ENCODE data around the gene THUMPD1.
"Not testable (repeated sequence)": the region's sequence is repeated elsewhere in the genome, so short reads cannot be mapped to it uniquely, and the experiment has no call there.

THUMPD1 gene

DNA sequence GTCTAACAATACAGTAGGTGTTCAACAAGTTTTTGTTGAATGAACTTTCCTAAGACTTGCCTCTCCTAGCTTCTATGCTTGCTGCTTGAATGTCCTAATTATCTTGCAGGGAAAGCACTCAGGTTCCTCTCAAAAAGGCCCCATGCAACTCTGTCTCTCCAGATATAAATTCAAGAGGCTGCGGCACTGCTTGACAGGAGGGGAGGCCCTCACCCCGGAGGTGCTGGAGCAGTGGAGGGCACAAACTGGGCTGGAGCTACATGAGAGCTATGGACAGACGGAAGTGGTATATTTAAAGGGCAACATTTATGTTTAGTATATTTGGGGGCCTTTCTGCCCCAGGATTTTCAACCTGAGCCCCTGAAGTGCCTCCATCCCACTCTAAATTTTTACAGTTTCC is 14.4 kb downstream of the THUMPD1 start:
- Histone ChIP-seq H3K36me3 (ENCODE audit: control insufficient read depth, insufficient read depth, low read length) (no peaks in the 10 kb centered on the region), H3K27me3 (replicated peaks; ENCODE audit: control insufficient read depth, insufficient read depth, low read length) (no peaks in the 10 kb centered on the region), H3K4me3 (replicated peaks; ENCODE audit: low read depth, low read length) (no peak overlapping the region)
- TF ChIP-seq CTCF (IDR thresholded peaks at IDR 0.05; ENCODE audit: insufficient read depth, low read length, poor library complexity, severe bottlenecking): no peak
- DNase-seq (ENCODE audit: extremely low read depth, insufficient read length): no peak

DNA sequence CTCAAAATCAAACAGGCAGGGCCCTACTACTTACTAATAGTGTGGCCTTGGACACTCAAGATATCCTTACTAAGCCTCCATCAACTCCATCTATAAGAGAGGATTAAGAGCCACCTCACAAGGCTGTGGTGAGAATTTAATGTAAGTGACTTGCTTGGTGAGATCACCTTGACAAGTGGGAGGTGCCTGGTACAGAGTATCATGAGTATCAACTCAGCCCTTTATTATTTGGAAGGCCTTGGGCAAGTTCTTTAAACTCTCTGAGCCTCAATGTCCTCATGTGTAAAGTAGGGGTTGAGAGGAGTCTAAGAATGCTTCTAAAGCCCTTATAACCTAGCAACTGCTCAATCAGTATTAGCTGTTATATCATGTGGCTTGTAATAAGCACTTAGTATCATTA is 15.0 kb downstream of the THUMPD1 start:
- DNase-seq (ENCODE audit: extremely low read depth, insufficient read length): no peak
- no peaks in the 10 kb centered on the region for H3K36me3 ChIP-seq (ENCODE audit: control insufficient read depth, insufficient read depth, low read length)
- no peak overlapping the region for H3K4me3 ChIP-seq (replicated peaks; ENCODE audit: low read depth, low read length)
- TF ChIP-seq CTCF (IDR thresholded peaks at IDR 0.05; ENCODE audit: insufficient read depth, low read length, poor library complexity, severe bottlenecking): no peak
- H3K27me3 ChIP-seq (replicated peaks; ENCODE audit: control insufficient read depth, insufficient read depth, low read length): no peaks in the 10 kb centered on the region

GRCh38 chr16:20720251-20720650 is 21.4 kb downstream of the THUMPD1 start:
- no peak for TF ChIP-seq CTCF (IDR thresholded peaks at IDR 0.05; ENCODE audit: insufficient read depth, low read length, poor library complexity, severe bottlenecking)
- DNase-seq (ENCODE audit: extremely low read depth, insufficient read length): no peak
- no peaks in the 10 kb centered on the region for H3K27me3 ChIP-seq (replicated peaks; ENCODE audit: control insufficient read depth, insufficient read depth, low read length)
- no peaks in the 10 kb centered on the region for H3K36me3 ChIP-seq (ENCODE audit: control insufficient read depth, insufficient read depth, low read length)
- no peak overlapping the region for H3K4me3 ChIP-seq (replicated peaks; ENCODE audit: low read depth, low read length)

GRCh38 chr16:20717718-20718117 is 23.9 kb downstream of the THUMPD1 start:
- H3K27me3 ChIP-seq (replicated peaks; ENCODE audit: control insufficient read depth, insufficient read depth, low read length); H3K36me3 ChIP-seq (ENCODE audit: control insufficient read depth, insufficient read depth, low read length); DNase-seq (ENCODE audit: extremely low read depth, insufficient read length); H3K4me3 ChIP-seq (replicated peaks; ENCODE audit: low read depth, low read length): not testable (repeated sequence)

DNA sequence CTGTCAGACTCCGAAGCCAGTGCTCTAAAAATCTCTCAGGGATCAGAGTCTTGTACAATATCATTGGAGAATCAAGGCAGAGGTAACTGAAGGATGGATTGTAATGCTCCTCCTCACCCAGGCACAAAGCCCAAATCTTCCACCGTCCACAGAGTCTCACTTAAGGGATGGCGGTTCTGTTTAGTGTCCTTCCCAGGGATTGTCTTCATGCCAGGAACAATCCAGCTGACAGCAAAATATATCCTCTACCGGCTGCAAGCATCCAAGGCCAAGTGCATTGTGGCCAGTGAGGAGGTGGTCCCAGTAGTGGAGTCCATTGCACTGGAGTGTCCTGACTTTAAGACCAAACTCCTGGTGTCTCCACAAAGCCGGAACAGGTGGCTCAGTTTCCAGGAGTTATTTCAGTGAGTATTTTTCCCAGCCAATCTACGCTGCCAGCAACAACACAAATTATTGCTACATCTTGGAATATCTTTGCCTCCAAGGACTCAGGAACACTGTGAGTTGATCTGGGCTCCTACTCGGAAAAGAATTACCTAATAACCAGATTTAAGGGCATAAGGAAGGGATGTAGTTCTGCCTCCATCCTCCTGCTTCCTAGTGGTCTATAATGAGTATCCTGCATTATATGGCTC is 30.2 kb downstream of the THUMPD1 start:
- TF ChIP-seq CTCF (IDR thresholded peaks at IDR 0.05; ENCODE audit: insufficient read depth, low read length, poor library complexity, severe bottlenecking): no peak
- no peak overlapping the region for H3K4me3 ChIP-seq (replicated peaks; ENCODE audit: low read depth, low read length)
- DNase-seq (ENCODE audit: extremely low read depth, insufficient read length): no peak
- H3K27me3 ChIP-seq (replicated peaks; ENCODE audit: control insufficient read depth, insufficient read depth, low read length): no peaks in the 10 kb centered on the region
- H3K36me3 ChIP-seq (ENCODE audit: control insufficient read depth, insufficient read depth, low read length): no peaks in the 10 kb centered on the region

DNA sequence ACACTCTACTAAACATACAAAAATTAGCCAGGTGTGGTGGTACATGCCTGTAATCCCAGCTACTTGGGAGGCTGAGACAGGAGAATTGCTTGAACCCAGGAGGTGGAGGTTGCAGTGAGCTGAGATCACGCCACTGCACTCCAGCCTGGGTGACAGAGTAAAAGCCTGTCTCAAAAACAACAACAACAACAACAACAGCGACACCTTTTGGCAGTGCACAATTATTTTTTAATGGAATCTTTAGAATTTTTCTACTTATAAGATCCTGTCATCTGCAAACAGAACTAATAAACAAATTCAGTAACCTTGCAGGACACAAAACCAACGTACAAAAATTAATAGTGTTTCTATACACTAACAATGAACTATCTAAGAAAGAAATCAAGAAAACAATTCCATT is 33.5 kb downstream of the THUMPD1 start:
- not testable (repeated sequence) for H3K36me3 ChIP-seq (ENCODE audit: control insufficient read depth, insufficient read depth, low read length); H3K27me3 ChIP-seq (replicated peaks; ENCODE audit: control insufficient read depth, insufficient read depth, low read length); H3K4me3 ChIP-seq (replicated peaks; ENCODE audit: low read depth, low read length); DNase-seq (ENCODE audit: extremely low read depth, insufficient read length)
- peak; percentile 42 for TF ChIP-seq CTCF (IDR thresholded peaks at IDR 0.05; ENCODE audit: insufficient read depth, low read length, poor library complexity, severe bottlenecking)
